ENCODE data around the gene ARL17B. TPM values are rescaled to one million over a fixed set of nuclear protein-coding genes. Genes with fewer than 3 reads are reported as not detected.

ARL17B gene
- polyA plus RNA-seq, 3 donors = 10.0 to 25.0 (median 16.3) TPM

Other genes starting within 250 kb of the ARL17B start
- gene KANSL1, start 168.3 kb downstream of the ARL17B start, polyA plus RNA-seq (ENCODE audit: insufficient read length in 3 of 3) = 10 to 100 TPM; 84.5 to 90.4 (median 85.7) TPM
- 1 to 10 TPM; 5.1 to 8.7 (median 6.3) TPM for gene LRRC37A, start 66.6 kb downstream of the ARL17B start, polyA plus RNA-seq (ENCODE audit: insufficient read length in 3 of 3)
- gene LRRC37A2, start 150.7 kb upstream of the ARL17B start, polyA plus RNA-seq (ENCODE audit: insufficient read length in 3 of 3) = 10 to 100 TPM; 37.2 to 62.8 (median 42.5) TPM
- 10 to 100 TPM; 23.8 to 60.0 (median 26.4) TPM for gene ARL17A, start 217.9 kb upstream of the ARL17B start, polyA plus RNA-seq (ENCODE audit: insufficient read length in 3 of 3)
- 10 to 100 TPM; 33.1 to 35.4 (median 33.2) TPM for gene NSF, start 228.9 kb upstream of the ARL17B start, polyA plus RNA-seq (ENCODE audit: insufficient read length in 3 of 3)

Measured in renal cortex interstitium (tissue), 3 donors.